Head of caudate nucleus (tissue), 42 donors: ENCODE results near the gene GPX8.
A peak's percentile ranks its signal among the peaks of the same experiment; 100 is the strongest.

Source experiments
- DNase-seq, 42 donors: peaks; one replicate each; pipeline versions ENCODE4 v3.0.0 to v3.0.0-alpha.2; 2020 to 2021; ENCODE audit warnings: mixed read lengths in 7 of 42
- intact Hi-C: fragments of 100-400 bp; cut with DNase I; formaldehyde crosslinking; loops from one replicate; pipeline ENCODE4 v1.15.0; 2022

GPX8 gene, protein sequence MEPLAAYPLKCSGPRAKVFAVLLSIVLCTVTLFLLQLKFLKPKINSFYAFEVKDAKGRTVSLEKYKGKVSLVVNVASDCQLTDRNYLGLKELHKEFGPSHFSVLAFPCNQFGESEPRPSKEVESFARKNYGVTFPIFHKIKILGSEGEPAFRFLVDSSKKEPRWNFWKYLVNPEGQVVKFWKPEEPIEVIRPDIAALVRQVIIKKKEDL

GRCh38 chr5:55159763-55160492 lies at the start of gene GPX8:
Gene GPX8 (plus strand): TSS chr5:55160171. CDS start chr5:55160193, 22 bp downstream.
- peak in 3 of 42 donors; percentile 16 to 46 (median 21) for DNase-seq
- intact Hi-C loops = no loop called here

DNA sequence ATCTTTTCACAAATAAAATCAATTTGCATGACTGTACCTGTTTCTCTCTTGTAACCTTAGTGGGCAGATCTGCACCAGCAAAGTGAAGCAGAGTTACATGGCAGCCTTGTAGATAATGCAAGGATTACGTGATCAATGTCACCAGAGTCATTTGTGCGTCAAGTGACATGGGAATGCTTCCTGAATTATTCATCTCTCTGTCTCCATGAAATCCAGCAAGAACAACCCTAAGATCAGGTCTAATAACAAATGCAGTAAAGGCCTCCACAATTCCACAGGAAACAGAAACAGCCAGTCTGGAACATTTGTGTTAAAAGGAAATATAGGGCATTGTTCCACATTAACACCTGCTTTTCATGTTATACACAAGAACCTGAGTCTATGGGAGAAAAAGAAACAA lies 49.8 kb upstream of the GPX8 start:
- intact Hi-C loops = no loop called here
- no peak for DNase-seq

DNA sequence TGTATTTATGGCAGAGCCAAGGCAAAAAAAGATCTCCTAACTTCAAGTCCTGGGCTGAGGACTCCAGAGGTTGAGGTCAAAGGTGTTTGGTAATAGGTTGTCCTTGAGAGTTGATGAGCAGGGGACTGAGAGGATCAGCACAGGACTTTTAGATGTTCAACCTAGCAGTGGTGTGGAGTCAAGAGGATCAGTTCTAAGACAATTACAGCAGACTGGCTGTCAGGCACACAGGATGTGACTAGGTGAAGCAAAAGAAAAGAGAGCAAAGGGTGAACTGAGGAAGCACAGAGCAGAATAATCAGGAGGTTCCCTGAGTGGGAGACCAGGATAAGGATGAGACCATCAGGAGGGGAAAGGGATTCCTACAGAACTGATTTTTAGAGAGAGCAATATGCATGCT lies 46.6 kb upstream of the GPX8 start:
- DNase-seq = no peak
- intact Hi-C loops = no loop called here

DNA sequence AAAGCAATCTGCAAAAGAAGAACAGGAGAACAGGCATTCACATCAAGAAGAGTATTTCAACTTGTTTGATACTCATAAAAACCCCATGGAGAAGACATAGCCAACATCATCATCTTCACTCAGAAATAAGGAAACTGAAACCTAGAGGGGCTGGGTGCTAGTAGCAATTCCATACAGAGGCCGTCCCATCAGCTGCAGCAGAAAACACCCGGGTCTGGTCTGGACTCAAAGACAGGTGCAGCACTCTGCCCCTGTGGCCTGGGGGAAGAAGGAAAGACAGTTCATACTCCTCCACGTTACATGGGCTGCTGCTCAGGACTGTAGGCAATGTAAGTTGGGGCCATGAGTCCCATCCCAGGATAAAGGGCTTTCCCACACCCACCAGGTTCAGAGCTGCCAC lies 45.9 kb upstream of the GPX8 start:
- intact Hi-C loops = no loop called here
- DNase-seq = no peak

DNA sequence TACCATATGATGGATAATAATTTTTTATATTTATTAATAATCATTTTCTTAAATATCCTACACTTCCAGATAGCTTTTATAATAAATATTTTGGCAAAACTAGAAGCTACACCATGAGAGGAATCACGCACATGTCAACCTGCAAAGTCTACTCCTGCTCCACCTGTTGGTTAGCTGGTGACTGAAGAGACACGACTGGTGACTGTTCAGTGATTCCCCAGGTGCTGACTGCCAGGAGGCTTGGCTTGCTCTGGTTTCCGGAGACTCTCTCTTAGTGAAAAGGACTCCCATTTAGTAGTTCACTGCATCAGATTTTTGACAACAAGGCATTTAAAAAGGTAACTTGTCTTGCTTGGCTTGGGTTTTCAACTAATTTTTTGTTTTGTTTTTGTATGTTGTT lies 36.6 kb upstream of the GPX8 start:
- no peak for DNase-seq
- intact Hi-C loops = no loop called here

DNA sequence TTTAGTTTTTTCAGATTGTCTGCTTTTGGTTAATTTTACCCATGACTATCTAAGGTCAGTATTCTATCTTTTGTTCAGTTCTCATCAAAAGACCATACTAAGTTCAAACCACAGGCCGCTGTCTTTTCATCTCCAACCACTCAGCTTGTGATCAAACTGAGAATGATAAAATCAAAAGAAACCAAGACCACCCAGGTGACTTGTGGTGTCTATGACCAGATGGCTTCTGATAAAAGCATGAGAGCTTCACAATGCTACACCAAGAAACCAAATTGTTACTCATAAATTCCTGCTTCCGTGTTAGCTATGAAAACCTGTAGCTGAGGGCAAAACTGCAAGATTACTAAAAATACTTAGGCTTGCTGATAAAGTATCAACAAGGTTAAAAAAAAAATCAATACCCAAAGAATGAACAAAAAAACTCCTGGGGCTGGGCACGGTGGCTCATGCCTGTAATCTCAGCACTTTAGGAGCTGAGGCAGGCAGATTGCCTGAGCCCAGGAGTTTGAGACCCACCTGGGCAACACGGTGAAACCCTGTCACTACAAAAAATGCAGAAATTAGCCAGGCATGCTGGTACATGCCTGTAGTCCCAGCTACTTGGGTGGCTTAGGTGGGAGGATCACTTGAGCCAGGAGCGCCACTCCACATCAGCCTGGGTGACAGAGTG lies 25.8 kb upstream of the GPX8 start:
- no peak for DNase-seq

DNA sequence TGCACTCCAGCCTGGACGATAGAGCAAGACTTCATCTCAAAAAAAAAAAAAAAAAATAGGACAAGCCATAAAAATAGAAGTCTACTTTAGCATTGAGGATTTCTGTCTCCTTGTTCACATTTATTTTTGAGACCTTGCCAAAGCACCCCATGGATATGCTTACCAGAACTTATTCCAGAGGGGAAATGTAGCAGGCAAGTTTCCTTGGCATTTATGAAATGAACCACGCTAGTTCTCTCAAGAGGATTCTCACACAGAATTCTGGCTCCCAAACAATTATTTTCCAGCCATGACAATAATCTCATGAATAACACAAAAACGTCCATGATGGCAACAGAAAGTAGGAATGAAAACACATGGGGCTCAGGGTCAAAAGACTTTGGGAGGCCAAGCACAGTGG lies 23.4 kb upstream of the GPX8 start:
- intact Hi-C loops = no loop called here
- no peak for DNase-seq

More for the DNA sequence above, 25.8 kb upstream of the GPX8 start:
- intact Hi-C loops = no loop called here

DNA sequence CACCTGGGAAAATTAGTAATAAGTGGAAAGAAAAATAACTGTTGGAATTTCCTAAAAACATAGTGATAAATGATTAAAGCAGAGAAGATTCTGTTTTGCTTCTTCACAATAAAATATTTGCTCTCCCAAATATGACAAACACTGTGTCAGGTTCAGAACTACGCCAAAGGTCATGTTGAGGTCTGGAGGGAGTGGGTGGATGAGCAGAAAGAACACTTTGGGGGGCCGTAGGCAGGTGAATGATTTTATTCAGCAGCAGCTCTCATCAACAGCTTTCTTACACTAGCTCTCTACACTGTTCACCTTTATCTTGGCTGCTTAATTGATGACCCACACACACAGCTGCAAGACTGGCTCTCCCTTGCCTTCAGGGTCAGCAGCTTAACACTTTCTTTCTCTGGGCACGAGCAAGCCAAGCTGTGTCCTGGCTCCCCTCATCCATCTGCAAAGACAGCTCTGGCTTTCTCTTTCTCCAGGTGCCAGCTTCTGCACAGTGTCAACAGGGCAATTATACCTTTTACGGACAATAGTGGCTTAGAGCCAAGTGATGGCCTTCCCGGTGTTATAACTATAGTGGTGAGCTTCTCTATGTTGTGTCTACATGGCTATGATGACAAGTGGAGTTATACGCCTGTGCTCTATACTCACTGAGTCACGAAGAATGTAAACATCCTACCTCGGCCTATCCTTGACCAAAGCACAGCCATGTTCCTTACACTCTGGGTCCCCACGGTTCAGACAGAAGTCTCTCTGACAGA lies 18.9 kb upstream of the GPX8 start:
- intact Hi-C loops = loop anchor here (10.0 kb wide), 1 partner anchor 236 kb away; no protein-coding TSS in a partner anchor

DNA sequence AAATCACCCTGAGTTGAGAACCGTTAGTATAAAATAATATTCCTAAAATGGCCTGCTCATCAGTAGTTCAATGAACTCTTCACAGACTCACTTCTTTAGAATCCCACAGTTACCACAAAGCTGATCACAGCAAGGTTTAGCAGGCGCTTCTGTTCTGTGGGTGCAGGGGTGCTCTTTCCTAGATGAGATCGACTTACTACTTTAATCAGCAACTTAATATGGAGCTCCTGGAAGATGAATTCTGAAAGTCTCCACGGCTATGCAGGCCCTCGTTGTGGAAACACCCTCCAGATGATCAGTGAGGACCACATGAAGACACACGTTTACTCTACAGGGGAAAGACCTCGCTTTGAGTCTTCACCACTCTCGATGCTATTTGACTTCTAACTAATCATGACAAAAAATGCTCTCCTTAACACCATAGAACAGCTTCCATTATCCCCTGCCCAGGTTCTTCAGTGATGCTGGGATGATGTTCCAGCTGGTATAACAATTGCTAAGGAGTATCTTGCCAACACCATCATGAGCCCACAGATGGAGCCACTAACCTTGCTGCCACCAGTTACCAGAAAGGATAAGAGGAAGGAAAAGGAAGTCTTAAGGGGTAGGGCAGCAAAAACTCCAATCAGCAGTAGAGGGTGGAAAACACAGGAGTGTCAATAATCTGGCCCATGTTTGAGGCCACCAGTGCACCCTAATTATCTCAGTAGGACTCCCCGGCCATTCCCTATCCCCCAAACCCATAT lies 17.9 kb upstream of the GPX8 start:
- DNase-seq = no peak
- intact Hi-C loops = loop anchor here (10.0 kb wide), 1 partner anchor 237 kb away; no protein-coding TSS in a partner anchor

More for the DNA sequence above, 18.9 kb upstream of the GPX8 start:
- no peak for DNase-seq

DNA sequence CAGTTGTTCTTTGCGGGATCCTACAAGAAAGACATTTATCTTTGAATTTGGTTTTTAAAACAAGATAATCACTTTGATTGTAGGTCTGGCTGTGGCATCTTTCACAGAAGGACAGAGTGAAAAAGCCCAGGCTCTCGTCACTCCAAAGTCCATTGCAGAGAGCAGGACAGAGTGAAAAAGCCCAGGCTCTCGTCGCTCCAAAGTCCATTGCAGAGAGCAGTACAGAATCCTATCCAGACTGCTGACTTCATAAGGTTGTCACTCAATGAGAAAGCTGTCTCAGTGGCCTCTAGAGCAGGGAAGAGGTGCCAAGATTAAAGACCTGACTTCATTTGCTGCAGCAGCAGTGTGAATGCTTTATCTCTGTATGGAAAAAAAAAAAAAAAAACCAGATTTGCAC lies 16.3 kb upstream of the GPX8 start:
- DNase-seq = no peak
- intact Hi-C loops = loop anchor here (10.0 kb wide), 1 partner anchor 239 kb away; no protein-coding TSS in a partner anchor

- intact Hi-C loops = loop anchor here (10.0 kb wide), 1 partner anchor 241 kb away; no protein-coding TSS in a partner anchor
- DNase-seq = no peak
These were observed 13.9 kb upstream of the GPX8 start for GRCh38 chr5:55146080-55146479.

- intact Hi-C loops = loop anchor here (10.0 kb wide), 1 partner anchor 242 kb away; no protein-coding TSS in a partner anchor
- DNase-seq = peak; percentile 26 to 91 (median 76)
These were observed 13.3 kb upstream of the GPX8 start for GRCh38 chr5:55146543-55147151.

GRCh38 chr5:55149308-55149795 lies 10.6 kb upstream of the GPX8 start:
- DNase-seq = no peak
- intact Hi-C loops = loop anchor here (10.0 kb wide), 1 partner anchor 245 kb away; no protein-coding TSS in a partner anchor

- intact Hi-C loops = no loop called here
- DNase-seq = no peak
These were observed 7.8 kb upstream of the GPX8 start for GRCh38 chr5:55151923-55152842.

DNA sequence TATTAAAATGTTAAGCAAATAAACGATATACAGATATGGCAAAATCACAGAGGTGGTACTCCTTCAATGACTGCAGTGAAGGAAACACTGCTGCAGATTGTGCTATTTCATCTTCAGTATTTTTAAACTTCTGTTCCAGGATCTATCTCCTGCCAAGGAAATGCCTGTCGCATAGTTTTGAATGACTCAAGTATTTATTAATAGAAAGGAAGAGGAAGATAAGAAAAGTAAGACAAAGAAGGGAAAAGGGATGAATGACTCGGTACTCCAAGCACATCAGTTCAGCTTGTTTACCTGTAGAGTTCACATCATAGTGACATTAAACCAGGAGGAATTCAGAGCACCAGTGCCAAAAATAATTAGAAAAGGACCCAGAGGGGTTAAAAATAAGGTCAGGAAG lies 5.1 kb upstream of the GPX8 start:
- intact Hi-C loops = no loop called here
- no peak for DNase-seq

GRCh38 chr5:55160493-55161209 lies 680 bp downstream of the GPX8 start:
- intact Hi-C loops = no loop called here
- no peak for DNase-seq
